Body of pancreas (tissue), 4 donors: ENCODE results near the gene CDKAL1. TPM values are rescaled to one million over a fixed set of nuclear protein-coding genes. Genes with fewer than 3 reads are reported as not detected.
"Not testable (repeated sequence)": the region's sequence is repeated elsewhere in the genome, so short reads cannot be mapped to it uniquely, and the experiment has no call there.

Experiments
- ATAC-seq: fragments of 150-250 bp; one replicate; pipeline ENCODE4 v1.9.1; 2016
- DNase-seq, 4 donors: peaks; one replicate each; pipeline ENCODE4 v3.0.0-alpha.2; 2019
- H3K27ac ChIP-seq, 4 donors: fragments of 200-600 bp; sonication (generic); 1 replicate in 3 of 4; 2 replicates in 1 of 4; pipeline versions ENCODE4 v1.5.1 to v1.6.1; 2016 to 2019; ENCODE audit warnings: mild to moderate bottlenecking in 1 of 4, mixed read lengths in 1 of 4, moderate library complexity in 1 of 4
- H3K27me3 ChIP-seq, 2 donors: fragments of 200-600 bp; sonication (generic); one replicate each; pipeline ENCODE4 v1.6.0; 2016; ENCODE audit warnings: mild to moderate bottlenecking in 1 of 2
- H3K36me3 ChIP-seq, 2 donors: fragments of 200-600 bp; sonication (generic); replicated peaks in 1 of 2; 2 replicates each; pipeline ENCODE4 v1.5.1; 2016; ENCODE audit warnings: low read depth in 2 of 2; ENCODE audit not compliant: insufficient read depth in 1 of 2
- H3K4me1 ChIP-seq: fragments of 200-600 bp; sonication (generic); one replicate; pipeline ENCODE4 v1.6.0; 2016
- H3K4me3 ChIP-seq, 2 donors: fragments of 200-600 bp; sonication (generic); 1 replicate in 1 of 2; 2 replicates in 1 of 2; pipeline ENCODE4 v1.5.1; 2016 to 2019
- H3K9me3 ChIP-seq, 3 donors: fragments of 200-600 bp; sonication (generic); 1 replicate in 2 of 3; 2 replicates in 1 of 3; pipeline ENCODE4 v1.5.1; 2016
- POLR2A ChIP-seq, 3 donors: fragments of 450-650 bp; IDR thresholded peaks; one replicate each; pipeline ENCODE4 v1.6.1; 2016; ENCODE audit warnings: antibody characterized with exemption in 3 of 3, mild to moderate bottlenecking in 2 of 3
- WGBS, 2 donors: methylation state at CpG; one replicate each; pipeline ENCODE4 v1.1.5; 2017; 5-methylcytosine and 5-hydroxymethylcytosine counted together
- intact Hi-C: fragments of 100-400 bp; cut with DNase I; formaldehyde crosslinking; loops from one replicate; pipeline ENCODE4 v1.15.1; 2023
- total RNA-seq, 2 donors: library from RNA; depleted of rRNA; stranded (reverse); fragments of >200 nt; gene quantifications; one replicate each; pipeline ENCODE4 v1.1.0, GENCODE V29; 2016
- TF ChIP-seq, protein P1 (sequence below), 7 experiments: fragments of 450-650 bp in 4 of 7; fragments of 200-600 bp in 3 of 7; sonication (generic) in 3 of 7; IDR thresholded peaks; one replicate each; pipeline ENCODE4 v1.5.1; 2016 to 2019; ENCODE audit warnings: antibody characterized with exemption in 7 of 7

CDKAL1 gene
- total RNA-seq, 2 donors from 2014 or later: 16.3 to 18.1 TPM

DNA sequence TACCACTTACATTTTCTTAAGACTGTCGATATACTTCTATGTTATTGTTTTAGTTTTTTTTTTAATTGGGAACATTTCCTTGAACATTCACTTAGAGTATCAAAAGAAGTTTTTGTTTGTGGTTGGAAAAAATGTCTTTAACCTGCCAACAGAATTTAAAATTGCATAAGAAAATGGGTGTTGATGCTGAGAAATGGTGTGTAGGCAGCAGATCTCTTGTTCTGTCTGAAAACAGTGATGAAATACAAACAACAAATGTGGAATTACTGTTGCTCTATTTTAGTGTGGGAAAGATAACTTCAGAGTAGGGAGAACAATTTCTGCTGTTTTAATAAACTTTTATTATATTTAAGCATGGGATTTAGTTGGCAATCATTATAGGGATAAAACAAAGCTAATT, 293.5 kb downstream of the CDKAL1 start:
- H3K4me1 ChIP-seq: no peaks in the 10 kb centered on the region
- intact Hi-C loops: no loop called here
- H3K27ac ChIP-seq: no peak overlapping the region
- H3K9me3 ChIP-seq: no peaks in the 10 kb centered on the region
- H3K4me3 ChIP-seq: no peak overlapping the region
- H3K27me3 ChIP-seq: no peaks in the 10 kb centered on the region
- no peak for TF ChIP-seq POLR2A (IDR thresholded peaks at IDR 0.05)
- TF ChIP-seq, protein P1, sequence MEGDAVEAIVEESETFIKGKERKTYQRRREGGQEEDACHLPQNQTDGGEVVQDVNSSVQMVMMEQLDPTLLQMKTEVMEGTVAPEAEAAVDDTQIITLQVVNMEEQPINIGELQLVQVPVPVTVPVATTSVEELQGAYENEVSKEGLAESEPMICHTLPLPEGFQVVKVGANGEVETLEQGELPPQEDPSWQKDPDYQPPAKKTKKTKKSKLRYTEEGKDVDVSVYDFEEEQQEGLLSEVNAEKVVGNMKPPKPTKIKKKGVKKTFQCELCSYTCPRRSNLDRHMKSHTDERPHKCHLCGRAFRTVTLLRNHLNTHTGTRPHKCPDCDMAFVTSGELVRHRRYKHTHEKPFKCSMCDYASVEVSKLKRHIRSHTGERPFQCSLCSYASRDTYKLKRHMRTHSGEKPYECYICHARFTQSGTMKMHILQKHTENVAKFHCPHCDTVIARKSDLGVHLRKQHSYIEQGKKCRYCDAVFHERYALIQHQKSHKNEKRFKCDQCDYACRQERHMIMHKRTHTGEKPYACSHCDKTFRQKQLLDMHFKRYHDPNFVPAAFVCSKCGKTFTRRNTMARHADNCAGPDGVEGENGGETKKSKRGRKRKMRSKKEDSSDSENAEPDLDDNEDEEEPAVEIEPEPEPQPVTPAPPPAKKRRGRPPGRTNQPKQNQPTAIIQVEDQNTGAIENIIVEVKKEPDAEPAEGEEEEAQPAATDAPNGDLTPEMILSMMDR (IDR thresholded peaks at IDR 0.05): no peak
- 91 to 92% methylated on average over 1 of the region's 1 CpG for WGBS, 2 donors
- H3K36me3 ChIP-seq: no peaks in the 10 kb centered on the region
- ATAC-seq (no peak), DNase-seq (no peak)

DNA sequence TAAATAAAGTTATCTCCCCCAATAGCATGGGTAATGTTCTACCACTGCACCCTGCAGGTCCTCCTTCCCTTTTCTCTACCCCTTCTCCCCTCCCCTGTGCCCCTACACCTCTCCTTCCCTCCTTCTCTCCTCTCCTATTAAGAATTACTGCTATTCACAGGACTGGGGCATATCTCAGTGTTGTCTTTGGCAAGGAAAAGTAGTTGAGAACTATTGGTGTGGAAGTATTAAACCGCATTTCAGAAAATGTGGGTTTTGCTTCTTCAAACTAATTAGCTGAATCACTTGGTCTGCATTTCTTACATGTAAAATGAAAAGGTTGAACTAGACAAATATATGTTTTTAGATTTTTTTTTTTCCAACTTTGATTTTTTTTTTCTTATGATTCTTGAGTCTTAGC, 296.3 kb downstream of the CDKAL1 start:
- no peak overlapping the region for H3K4me3 ChIP-seq
- intact Hi-C loops: no loop called here
- DNase-seq (no peak), ATAC-seq (no peak)
- 95 to 100% methylated on average over 1 of the region's 1 CpG for WGBS, 2 donors
- H3K4me1 ChIP-seq: no peaks in the 10 kb centered on the region
- H3K9me3 ChIP-seq: no peaks in the 10 kb centered on the region
- H3K36me3 ChIP-seq: no peaks in the 10 kb centered on the region
- H3K27me3 ChIP-seq: no peaks in the 10 kb centered on the region
- TF ChIP-seq POLR2A (IDR thresholded peaks at IDR 0.05): no peak
- TF ChIP-seq, protein P1 (IDR thresholded peaks at IDR 0.05): no peak
- H3K27ac ChIP-seq: no peak overlapping the region

DNA sequence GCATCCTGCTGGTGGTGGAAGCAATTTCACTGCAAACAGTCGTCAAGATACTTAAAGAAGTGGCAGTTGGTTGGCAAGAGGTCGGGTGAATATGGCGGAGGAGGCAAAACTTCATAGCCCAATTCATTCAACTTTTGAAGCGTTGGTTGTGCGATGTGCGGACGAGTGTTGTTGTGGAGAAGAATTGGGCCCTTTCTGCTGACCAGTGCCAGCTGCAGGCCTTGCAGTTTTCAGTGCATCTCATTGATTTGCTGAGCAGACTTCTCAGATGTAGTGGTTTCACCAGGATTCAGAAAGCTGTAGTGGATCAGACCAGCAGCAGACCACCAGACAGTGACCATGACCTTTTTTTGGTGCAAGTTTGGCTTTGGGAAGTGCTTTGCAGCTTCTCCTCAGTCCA, 297.0 kb downstream of the CDKAL1 start:
- H3K4me3 ChIP-seq, H3K27me3 ChIP-seq, H3K9me3 ChIP-seq, H3K36me3 ChIP-seq, H3K27ac ChIP-seq, ATAC-seq, DNase-seq, intact Hi-C loops, H3K4me1 ChIP-seq: not testable (repeated sequence)
- WGBS, 2 donors: 96 to 97% methylated on average over 7 of the region's 7 CpGs

DNA sequence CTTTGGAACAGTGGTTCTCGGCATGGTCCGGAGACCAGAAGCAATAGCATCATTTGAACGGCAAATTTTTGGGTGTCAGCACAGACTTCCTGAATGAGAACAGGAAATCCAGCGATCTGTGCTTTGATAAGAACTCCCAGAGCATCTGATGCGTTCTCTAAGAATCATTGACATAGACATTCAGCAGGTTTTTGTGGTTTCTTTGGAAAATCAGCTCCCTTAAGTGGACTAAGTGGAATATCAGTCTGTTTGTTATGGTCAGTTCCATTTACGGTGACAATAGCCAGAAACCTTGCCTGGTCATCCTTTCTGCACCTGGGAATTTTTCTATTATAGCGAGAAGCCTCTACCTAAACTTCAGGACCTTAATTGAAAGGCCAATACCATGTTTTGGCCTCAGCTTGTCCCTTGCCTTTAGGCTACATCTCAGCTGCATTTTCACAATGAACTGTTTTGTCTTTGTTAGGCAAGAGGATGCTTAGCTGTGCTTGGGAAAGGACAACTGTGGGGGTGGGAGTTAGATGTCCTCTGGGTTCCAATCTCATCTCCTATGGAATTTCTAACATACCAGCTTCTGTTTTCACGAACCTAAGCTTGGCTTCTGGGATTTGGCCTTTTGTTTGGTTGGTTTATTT, 299.7 kb downstream of the CDKAL1 start:
- ATAC-seq (no peak), DNase-seq (no peak)
- intact Hi-C loops: no loop called here
- TF ChIP-seq, protein P1 (IDR thresholded peaks at IDR 0.05): no peak
- no peak for TF ChIP-seq POLR2A (IDR thresholded peaks at IDR 0.05)
- Histone ChIP-seq H3K27me3 (no peaks in the 10 kb centered on the region), H3K4me3 (no peak overlapping the region), H3K4me1 (no peaks in the 10 kb centered on the region), H3K27ac (no peak overlapping the region), H3K9me3 (no peaks in the 10 kb centered on the region), H3K36me3 (no peaks in the 10 kb centered on the region)
- WGBS, 2 donors: 73 to 88% methylated on average over 8 of the region's 8 CpGs

DNA sequence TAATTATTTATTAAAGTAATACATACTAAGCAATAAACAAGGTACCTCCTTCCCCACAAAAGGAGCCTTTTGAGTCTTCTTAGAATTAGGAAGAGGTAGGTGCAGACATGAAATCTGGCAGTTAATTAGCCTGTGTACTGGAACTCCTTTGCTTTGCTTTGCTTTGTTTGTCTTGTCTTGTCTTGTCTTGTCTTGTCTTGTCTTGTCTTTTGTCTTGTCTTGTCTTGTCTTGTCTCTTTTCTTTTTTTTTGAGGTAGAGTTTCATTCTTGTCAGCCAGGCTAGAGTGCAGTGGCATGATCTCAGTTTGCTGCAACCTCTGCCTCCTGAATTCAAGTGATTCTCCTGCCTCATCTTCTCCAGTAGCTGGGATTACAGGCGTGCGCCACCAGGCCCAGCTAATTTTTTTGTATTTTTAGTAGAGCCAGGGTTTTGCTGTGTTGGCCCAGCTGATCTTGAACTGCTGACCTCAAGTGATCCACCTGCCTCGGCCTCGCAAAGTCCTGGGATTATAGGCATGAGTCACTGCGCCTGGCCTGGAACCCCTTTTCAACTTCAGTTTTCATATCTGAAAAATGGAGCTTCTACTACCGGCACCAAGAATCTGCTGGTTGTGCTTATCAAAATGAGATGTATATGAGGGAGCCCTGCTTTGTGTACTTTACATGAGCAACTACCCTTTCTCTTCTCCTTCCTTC, 301.2 kb downstream of the CDKAL1 start:
- H3K4me1 ChIP-seq: no peaks in the 10 kb centered on the region
- DNase-seq (no peak), ATAC-seq (no peak)
- no peaks in the 10 kb centered on the region for H3K27me3 ChIP-seq
- H3K27ac ChIP-seq: no peak overlapping the region
- no peaks in the 10 kb centered on the region for H3K36me3 ChIP-seq
- H3K9me3 ChIP-seq: no peaks in the 10 kb centered on the region
- TF ChIP-seq, protein P1 (IDR thresholded peaks at IDR 0.05): no peak
- TF ChIP-seq POLR2A (IDR thresholded peaks at IDR 0.05): no peak
- intact Hi-C loops: no loop called here
- WGBS, 2 donors: 94 to 96% methylated on average over 6 of the region's 6 CpGs
- no peak overlapping the region for H3K4me3 ChIP-seq
